Astrocyte of the cerebellum (primary cell): ENCODE results near the gene MBNL2.

ENCODE experiments used
- DNase-seq: peaks from one replicate; pipeline ENCODE4 v3.0.0-alpha.2; 2011; ENCODE audit warnings: low read depth
- H3K4me3 ChIP-seq: 2 replicates; pipeline ENCODE4 v1.5.1; 2011; ENCODE audit warnings: mild to moderate bottlenecking, low read depth, low read length, moderate library complexity
- CTCF ChIP-seq: IDR thresholded peaks from 2 replicates; pipeline ENCODE4 v1.5.1; 2012; ENCODE audit warnings: low read length, low read depth, moderate library complexity, mild to moderate bottlenecking; ENCODE audit errors: missing control alignments
- in situ Hi-C: cut with HindIII; loops from 2 replicates; pipeline ENCODE4 v1.10.0; 2017; ENCODE audit warnings: low sequenced_read_pairs

The MBNL2 gene

GRCh38 chr13:97359181-97360057 lies 137.3 kb downstream of the MBNL2 start:
- DNase-seq: peak; percentile 69
- H3K4me3 ChIP-seq: no peak overlapping the region
- peak; percentile 84 for TF ChIP-seq CTCF
- in situ Hi-C loops: loop anchor here (25.0 kb wide), 2 partner anchors 247 to 322 kb away; no protein-coding TSS in a partner anchor

- no peak for TF ChIP-seq CTCF
- in situ Hi-C loops: loop anchor here (25.0 kb wide), 2 partner anchors 248 to 323 kb away; no protein-coding TSS in a partner anchor
Observed at GRCh38 chr13:97360610-97361009, 138.5 kb downstream of the MBNL2 start.

GRCh38 chr13:97364031-97364430 lies 141.9 kb downstream of the MBNL2 start:
- no peak for TF ChIP-seq CTCF
- in situ Hi-C loops: loop anchor here (25.0 kb wide), 2 partner anchors 252 to 327 kb away; no protein-coding TSS in a partner anchor
- DNase-seq: no peak
- H3K4me3 ChIP-seq: no peak overlapping the region

More at GRCh38 chr13:97360610-97361009, 138.5 kb downstream of the MBNL2 start:
- H3K4me3 ChIP-seq: no peak overlapping the region
- no peak for DNase-seq

GRCh38 chr13:97364827-97365226 lies 142.7 kb downstream of the MBNL2 start:
- no peak for DNase-seq
- H3K4me3 ChIP-seq: no peak overlapping the region
- TF ChIP-seq CTCF: no peak
- in situ Hi-C loops: loop anchor here (25.0 kb wide), 2 partner anchors 253 to 328 kb away; no protein-coding TSS in a partner anchor

GRCh38 chr13:97366172-97366688 lies 144.1 kb downstream of the MBNL2 start:
- in situ Hi-C loops: loop anchor here (25.0 kb wide), 2 partner anchors 254 to 329 kb away; no protein-coding TSS in a partner anchor
- DNase-seq: no peak
- TF ChIP-seq CTCF: peak; percentile 21
- H3K4me3 ChIP-seq: no peak overlapping the region

- TF ChIP-seq CTCF: no peak
- DNase-seq: peak; percentile 54
Observed at GRCh38 chr13:97367016-97367822, 145.1 kb downstream of the MBNL2 start.

More at GRCh38 chr13:97367016-97367822, 145.1 kb downstream of the MBNL2 start:
- no peak overlapping the region for H3K4me3 ChIP-seq
- in situ Hi-C loops: loop anchor here (25.0 kb wide), 2 partner anchors 255 to 330 kb away; no protein-coding TSS in a partner anchor
